Measurements from ENCODE around the gene SMIM20. TPM values are rescaled to one million over a fixed set of nuclear protein-coding genes. Genes with fewer than 3 reads are reported as not detected.

Gene SMIM20
- total and polyA plus RNA-seq, 2 of the 4 experiments (the other 2 are of a cell fraction) = 13.6 to 23.1 TPM

GRCh38 chr4:25881193-25881592 is 32.8 kb upstream of the SMIM20 start:
- Histone ChIP-seq H3K18ac (ENCODE audit: low read depth, low read length) (no peak overlapping the region), H2BK5ac (ENCODE audit: low read depth, low read length, poor library complexity, severe bottlenecking) (no peak overlapping the region), H2BK15ac (ENCODE audit: low read depth, low read length) (no peak overlapping the region), H3K27ac (ENCODE audit: insufficient read depth, low read length) (no peak overlapping the region), H3K9me1 (ENCODE audit: insufficient read depth, low read length) (peaks cover 15% of the 10 kb centered on the region; the same call in 1 of the 2 replicates), H3K4me2 (ENCODE audit: low read depth, low read length) (no peak overlapping the region), H3K4me3 (ENCODE audit: insufficient read depth, low read depth, low read length) (no peak overlapping the region), H3K14ac (replicated peaks; ENCODE audit: low read depth, low read length) (no peak overlapping the region), H3K79me1 (ENCODE audit: low read depth in 1 of 2, low read length in 2 of 2) (no peaks in the 10 kb centered on the region), H2AK5ac (ENCODE audit: low read depth, low read length) (no peak overlapping the region), H3K27me3 (ENCODE audit: control insufficient read depth, insufficient read depth, low read length) (no peaks in the 10 kb centered on the region), H3K4ac (ENCODE audit: low read depth, low read length) (no peak overlapping the region), H2AFZ (replicated peaks; ENCODE audit: low read length, poor library complexity) (no peak overlapping the region), H3K23ac (ENCODE audit: low read depth, low read length) (no peak overlapping the region), H3K9me3 (ENCODE audit: control insufficient read depth, insufficient read depth, low read length) (peaks cover 3% of the 10 kb centered on the region; the same call in 1 of the 2 replicates), H2BK120ac (ENCODE audit: low read depth, low read length) (no peak overlapping the region), H3K56ac (ENCODE audit: extremely low read depth, insufficient read depth, low read length) (no peak overlapping the region), H4K8ac (ENCODE audit: low read depth in 2 of 2, low read length in 2 of 2) (no peak overlapping the region), H4K20me1 (ENCODE audit: insufficient read depth, low read length) (no peaks in the 10 kb centered on the region), H3K36me3 (ENCODE audit: control insufficient read depth, insufficient read depth, low read length) (no peaks in the 10 kb centered on the region), H4K5ac (ENCODE audit: low read depth, low read length) (no peak overlapping the region), H4K91ac (ENCODE audit: insufficient read depth, low read depth, low read length) (no peak overlapping the region), H3K9ac (ENCODE audit: low read depth, low read length) (no peak overlapping the region), H3K4me1 (ENCODE audit: control insufficient read depth, insufficient read depth, low read length) (peaks cover 24% of the 10 kb centered on the region), H2BK20ac (ENCODE audit: low read depth, low read length) (no peak overlapping the region), H2AK9ac (replicated peaks; ENCODE audit: low read depth, low read length, poor library complexity) (no peak overlapping the region)
- CTCF ChIA-PET = no interaction called here
- dilution Hi-C loops (cut with HindIII; ENCODE audit: low sequenced_read_pairs, unreplicated experiment) (no loop called here), intact Hi-C loops (cut with micrococcal nuclease) (no loop called here), in situ Hi-C loops (cut with MboI; ENCODE audit: low sequenced_read_pairs) (no loop called here)
- BruUV-seq (replicated peaks) = no TSS peak
- no peak for DNase-seq
- no peak for TF ChIP-seq MXI1 (IDR thresholded peaks at IDR 0.05; ENCODE audit: borderline replicate concordance, low read depth, low read length)
- no peak for TF ChIP-seq SMC3 (IDR thresholded peaks at IDR 0.05; ENCODE audit: low read depth, low read length)
- no peak for TF ChIP-seq RFX5 (IDR thresholded peaks at IDR 0.05; ENCODE audit: low read depth, low read length)
- TF ChIP-seq FOS (IDR thresholded peaks at IDR 0.05; ENCODE audit: low read depth, low read length) = no peak
- TF ChIP-seq RAD21 (IDR thresholded peaks at IDR 0.05; ENCODE audit: low read length) = no peak
- ATAC-seq (ENCODE audit: low read depth) = no peak
- POLR2A ChIA-PET (ENCODE audit: unreplicated experiment) = no interaction called here
- WGBS, 2 experiments (ENCODE audit: extremely low coverage in 2 of 2, insufficient read length in 1 of 2) = no CpG with 5 or more reads among the region's 4 CpGs

All from IMR-90 (cell line).